ENCODE measurements around the gene PCED1B.
"Not testable (repeated sequence)": the region's sequence is repeated elsewhere in the genome, so short reads cannot be mapped to it uniquely, and the experiment has no call there.

PCED1B gene

DNA sequence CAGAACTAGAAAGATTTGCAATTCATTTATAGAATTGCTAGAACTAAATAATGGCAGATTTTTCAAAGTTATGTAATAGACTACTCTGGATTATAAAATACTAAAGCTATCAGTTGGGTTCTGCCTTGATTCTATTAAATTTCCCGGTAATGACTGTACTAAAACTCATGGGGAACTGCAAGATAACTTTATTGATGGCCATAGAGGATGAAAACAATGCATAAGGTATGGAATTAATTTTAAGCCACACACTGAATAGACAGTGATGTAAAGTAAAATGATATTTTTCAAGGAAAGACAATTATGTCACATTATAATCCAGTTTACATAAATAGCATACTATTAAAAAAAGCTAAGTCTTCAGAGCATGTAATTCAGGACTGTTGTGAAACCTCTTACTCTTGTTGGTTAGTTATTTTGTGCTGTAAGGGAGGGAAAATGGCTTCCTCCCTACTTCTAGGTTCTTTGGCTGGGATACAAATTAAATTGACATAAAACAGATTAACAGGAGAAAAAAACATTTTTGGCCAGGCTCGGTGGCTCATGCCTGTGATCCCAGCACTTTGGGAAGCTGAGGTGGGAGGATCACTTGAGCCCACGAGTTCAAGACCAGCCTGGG, 134.7 kb downstream of the PCED1B start:
- DNase-seq, result no peak

DNA sequence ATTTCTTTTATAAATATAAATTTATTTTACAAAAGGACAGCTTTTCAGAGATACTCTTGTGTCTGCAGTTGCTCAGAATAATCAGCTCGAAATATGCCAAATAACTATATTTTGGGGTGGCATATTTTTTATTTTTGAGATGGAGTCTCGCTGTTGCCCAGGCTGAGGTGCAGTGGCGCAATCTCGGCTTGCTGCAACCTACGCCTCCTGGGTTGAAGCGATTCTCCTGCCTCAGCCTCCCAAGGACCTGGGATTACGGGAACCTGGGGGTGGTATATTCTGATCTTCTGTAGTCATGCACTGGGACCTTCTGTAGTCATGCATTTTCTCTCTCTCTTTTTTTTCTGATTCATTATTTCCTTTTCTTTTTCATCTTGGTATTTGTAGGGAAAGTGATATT, 135.3 kb downstream of the PCED1B start:
- no peak for DNase-seq

DNA sequence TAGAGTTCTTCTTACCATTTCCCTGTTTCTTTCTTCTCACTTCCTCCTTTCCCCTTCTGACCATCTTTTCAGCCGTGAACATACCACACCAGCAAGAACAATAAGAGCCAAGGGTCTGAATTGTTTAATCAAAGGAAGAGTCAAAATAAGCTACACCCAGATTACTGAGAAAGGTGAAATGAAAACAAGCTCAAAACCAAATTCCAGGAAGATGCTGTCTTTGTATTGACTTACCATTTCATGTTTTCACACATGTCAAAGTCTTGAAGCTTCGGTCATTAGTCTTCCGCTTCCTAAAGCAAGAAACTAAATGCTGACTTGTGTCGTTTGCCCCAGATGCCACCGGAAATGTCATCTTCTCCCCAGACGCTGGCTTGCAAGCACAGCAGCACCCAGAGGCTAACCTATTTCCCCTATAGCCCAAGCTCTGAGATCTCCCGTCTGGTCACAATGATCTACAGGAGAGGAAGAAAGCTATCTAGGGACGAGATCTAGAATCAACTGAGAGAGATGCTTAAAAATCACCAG, 136.8 kb downstream of the PCED1B start:
- DNase-seq, result no peak

DNA sequence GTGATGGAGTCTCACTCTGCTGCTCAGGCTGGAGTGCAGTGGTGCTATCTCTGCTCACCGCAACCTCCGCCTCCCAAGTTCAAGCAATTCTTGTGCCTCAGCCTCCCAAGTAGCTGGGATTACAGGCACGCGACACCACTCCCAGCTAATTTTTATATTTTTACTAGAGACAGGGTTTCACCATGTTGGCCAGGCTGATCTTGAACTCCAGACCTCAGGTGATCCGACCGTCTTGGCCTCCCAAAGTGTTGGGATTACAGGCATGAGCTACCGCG, 138.1 kb downstream of the PCED1B start:
- not testable (repeated sequence) for DNase-seq

DNA sequence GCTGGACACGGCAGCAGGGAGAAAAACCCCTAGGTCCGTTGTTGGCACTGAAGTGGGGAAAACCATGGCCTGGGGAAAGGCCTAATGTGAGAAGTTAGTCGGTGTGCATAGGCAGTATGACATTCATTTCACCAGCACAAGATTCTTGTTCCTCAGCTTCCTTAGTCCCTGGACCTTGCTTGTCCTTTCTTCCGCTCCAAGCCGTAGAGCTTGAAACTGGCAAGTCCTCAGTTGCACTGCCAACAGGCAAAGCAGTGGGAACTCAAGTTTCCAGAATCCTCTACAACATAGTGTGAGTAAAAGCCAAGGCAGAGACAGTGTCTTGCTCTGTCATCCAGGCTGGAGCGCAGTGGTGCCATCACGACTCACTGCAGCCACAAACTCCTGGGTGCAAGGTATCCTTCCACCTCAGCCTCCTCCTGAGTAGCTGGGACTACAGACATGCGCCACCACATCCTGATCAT, 138.8 kb downstream of the PCED1B start:
- DNase-seq, result no peak

DNA sequence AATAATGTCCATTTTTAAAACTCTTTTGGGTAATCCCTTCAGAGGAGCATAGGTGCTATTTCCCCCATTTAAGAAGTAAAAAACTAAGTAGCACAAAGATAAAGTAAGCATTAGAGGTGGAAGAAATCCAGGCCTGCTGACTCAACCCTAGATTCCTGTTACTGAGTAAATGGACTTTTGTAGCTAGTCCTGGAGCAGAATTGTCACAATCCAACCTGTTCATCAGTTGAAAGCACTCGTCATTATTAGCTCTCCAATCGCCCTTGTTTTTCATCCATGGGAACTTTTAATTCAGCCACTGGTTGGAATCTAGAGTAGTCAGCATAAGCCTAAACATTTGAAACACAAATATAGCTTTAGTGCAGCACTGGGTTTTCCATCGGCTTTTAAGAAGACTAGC, 139.8 kb downstream of the PCED1B start:
- DNase-seq, result no peak

DNA sequence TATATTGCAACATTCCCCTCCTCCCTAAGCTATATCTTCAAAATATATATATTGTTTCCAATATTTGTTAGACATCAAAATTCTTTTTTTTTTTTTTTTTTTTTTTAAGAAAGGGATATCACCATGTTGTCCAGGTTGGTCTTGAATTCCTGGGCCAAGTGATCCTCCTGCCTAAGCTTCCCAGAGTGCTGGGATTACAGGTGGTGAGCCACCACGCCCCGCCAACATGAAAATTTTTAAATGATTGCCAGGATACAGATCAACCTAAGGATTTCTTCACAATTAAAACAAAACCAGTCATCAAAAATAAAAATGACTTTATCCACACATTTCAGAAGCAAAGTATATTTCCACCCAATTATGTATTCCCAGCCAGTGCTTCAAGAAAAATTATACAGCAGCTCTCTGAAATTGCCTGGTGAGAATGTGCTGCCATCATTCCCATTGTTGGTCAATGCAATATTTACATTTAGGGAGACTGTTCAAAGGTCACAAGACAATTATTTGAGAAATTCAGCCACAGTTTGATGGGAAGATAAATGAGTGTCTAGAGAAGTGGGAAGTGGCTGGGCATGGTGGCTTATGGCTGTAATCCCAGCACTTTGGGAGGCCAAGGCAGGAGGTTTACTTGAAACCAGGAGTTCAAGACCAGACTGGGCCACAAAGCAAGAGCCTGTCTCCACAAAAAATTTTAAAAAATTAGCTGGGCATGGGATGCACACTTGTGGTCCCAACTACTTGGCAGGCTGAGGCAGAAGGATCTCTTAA, 142.0 kb downstream of the PCED1B start:
- DNase-seq, result no peak

DNA sequence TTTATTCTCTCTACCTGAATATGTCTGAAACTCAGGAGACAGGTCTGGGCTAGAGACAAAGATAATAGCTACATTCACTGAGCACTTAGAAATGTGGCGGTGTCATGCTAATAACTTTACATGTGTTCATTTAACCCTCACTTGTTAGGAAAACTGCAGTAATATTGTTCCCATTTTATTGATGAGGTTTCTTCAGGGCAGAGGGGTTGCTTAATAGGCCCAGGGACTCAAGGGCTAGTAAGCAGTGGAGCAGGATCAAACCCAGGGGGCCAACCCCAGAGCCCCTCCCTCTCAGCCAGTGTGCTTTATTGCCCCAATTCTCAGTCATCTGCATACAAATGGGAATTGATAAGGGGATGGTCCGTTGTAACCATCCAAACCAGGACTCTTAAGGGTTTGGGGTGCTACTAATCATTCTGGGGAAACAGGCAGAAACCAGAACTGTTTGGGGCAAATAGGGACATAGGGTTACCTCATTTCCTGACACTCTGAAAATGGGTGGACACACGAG, 143.2 kb downstream of the PCED1B start:
- DNase-seq, result no peak

DNA sequence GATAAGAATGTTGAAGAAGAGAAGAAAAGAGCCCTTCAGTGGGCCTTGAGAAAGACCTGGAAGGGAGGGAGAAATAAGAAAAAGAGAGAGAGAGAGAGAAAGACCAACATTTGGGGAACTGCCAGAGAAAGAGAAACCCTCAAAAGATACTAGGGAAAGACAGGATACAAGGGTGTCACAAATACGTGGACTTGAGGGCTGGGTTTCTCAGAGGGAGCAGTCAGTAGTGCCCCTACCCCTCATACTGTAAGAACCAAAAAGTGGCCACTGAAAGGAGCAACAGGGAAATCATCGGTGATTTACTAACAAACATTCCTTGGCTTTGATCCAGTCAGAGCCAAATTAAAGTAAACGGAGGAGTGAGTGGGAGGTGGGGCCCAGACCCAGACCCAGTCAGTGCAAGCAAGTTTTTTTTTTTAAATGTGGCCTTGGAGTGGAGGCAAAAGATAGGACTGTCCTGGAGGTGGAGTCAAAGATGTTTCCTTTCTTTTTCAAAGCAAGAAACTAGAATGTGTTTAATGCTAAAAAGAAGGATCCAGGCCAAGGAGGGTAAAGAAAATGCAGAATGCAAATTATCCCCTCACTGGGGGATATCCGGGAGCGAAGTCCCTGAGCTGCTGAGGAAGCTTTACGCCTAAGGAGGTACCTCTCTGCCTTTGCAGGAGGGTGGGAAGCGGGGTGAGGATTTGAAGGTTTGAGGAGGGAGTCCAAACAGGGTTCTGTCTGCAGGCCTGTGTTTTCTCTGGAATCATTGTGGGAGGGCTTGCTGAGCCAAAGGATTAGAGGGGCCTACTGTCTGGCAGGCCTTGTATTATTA, 143.8 kb downstream of the PCED1B start:
- DNase-seq, result no peak

DNA sequence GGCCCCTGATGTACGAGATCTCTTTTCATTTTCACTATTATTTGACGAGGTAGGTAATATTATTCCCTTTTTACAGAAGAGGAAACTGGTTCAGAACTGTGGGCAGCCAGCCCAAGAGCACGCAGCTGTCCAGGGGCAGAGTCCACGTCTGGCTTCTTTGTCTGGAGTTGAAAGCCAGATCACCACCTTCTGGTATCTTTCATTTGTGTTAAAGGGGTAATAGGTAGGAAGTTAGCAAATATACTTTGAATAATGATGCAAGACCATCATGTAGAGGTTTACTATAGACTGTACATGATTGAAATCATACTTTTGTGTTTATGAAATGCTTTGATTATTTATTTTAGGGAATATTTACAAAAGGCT, 144.4 kb downstream of the PCED1B start:
- DNase-seq, result no peak

DNA sequence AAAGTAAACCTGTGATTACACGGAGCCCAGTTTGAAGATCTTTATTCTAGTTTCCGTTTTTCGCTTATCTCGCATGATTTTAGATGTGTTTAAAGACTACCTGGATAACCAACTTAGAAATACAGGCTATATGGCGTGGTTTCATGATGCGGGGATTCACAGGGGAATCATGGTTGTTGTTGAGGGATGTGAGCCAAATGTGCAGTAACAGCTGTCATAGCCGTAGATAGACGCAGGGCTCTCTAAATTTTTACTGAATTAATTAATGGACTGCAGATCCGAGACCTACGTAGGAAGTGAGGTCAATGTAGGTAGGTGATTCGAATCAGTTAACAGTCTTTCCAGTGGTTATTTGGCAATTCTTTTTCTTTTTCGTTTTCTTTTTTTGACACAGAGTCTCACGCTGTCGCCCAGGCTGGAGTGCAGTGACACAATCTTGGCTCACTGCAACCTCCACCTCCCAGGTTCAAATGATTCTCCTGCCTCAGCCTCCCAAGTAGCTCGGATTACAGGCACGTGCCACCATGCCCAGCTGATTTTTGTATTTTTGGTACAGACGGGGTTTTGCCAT, 145.2 kb downstream of the PCED1B start:
- DNase-seq, result no peak

DNA sequence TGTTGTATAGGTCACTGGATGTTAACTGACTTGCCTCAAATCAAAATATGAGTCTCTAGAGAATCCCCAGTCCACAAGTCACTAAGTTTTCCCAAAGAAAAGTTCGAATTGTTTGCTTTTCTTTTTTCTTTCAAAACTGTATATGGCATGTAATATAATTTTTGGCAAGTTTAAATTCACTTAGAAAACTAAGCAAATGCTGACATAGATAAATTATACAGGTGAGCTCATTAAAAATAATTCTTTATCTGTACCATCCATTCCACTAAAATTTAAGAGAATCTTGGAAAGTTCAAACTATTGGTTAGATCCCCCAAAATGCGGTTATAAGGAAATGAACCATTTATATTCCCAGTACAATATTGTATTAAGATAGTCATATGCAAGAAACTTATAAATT, 145.9 kb downstream of the PCED1B start:
- no peak for DNase-seq

DNA sequence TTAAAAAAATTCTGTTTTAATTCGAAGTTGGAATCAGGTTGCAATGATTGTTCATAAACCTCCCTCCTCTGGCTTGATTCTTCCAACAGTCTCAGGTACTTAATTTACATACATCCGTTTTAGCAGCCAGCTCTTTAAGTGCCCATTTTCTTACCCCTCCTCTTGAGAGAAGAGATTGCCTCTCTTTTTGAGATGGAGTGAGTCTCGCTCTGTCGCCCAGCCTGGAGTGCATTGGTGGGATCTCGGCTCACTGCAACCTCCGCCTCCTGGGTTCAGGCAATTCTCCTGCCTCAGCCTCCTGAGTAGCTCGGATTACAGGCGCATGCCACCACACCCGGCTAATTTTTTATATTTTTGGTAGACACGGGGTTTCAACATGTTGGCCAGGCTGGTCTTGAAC, 146.8 kb downstream of the PCED1B start:
- no peak for DNase-seq

DNA sequence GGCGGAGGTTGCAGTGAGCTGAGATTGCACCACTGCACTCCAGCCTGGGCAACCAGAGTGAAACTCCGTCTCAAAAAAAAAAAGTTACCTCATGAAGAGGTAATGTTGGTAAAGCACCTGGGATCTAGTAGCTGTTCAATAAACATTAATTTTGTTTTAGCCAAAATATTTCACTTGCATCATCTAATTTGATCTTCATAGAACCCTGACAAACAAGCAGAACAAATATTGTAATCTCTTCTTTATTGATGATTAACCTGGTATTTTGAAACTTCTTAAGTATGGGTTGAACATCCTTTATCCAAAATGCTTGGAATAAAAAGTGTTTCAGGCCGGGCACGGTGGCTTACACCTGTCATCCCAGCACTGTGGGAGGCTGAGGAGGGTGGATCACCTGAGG, 149.4 kb downstream of the PCED1B start:
- no peak for DNase-seq

DNA sequence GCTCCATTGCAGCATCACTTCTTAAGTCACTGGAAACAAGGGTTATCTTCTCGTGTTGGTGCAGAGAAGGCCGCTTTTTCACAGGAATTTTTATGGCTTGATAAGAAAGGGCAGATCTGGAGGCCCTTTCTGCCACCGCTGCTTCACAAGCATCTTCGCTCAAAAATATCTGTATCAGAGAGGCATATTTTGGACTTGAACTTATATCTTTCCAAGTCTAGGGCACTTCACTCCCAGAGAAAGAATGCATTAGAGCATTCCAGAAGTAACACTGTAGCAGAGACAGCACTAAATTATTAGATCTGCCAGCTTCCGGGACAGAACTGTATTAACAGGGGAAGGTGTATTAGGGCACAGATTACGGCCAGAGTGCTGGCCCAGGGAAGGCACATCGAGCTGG, 152.0 kb downstream of the PCED1B start:
- no peak for DNase-seq

DNA sequence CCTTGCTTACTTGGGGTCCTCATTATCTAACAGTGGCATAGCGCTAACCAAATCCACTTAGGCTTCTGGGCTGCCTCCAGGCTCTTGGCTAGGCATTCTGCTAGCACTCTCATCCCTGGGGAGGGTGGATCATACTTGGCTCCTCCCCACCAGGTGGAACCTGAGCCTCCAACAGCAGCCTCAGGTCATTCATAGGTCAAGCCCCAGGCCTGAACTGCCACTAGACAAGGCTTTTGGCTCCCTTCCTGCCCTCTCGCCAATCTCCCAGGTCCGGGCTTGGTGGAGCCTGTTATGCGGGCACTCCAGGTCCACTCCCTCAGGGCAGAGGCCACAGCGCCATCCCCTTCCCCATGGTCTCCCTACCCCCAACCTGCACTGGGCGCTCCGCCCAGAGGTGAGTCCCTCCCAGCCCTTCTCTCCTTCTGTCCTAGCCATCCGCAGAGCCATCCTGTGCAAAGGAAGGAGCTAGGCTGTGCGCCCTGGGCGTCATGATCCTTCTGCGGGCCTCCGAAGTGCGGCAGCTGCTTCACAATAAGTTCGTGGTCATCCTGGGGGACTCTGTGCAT, 155.2 kb downstream of the PCED1B start:
- no peak for DNase-seq

DNA sequence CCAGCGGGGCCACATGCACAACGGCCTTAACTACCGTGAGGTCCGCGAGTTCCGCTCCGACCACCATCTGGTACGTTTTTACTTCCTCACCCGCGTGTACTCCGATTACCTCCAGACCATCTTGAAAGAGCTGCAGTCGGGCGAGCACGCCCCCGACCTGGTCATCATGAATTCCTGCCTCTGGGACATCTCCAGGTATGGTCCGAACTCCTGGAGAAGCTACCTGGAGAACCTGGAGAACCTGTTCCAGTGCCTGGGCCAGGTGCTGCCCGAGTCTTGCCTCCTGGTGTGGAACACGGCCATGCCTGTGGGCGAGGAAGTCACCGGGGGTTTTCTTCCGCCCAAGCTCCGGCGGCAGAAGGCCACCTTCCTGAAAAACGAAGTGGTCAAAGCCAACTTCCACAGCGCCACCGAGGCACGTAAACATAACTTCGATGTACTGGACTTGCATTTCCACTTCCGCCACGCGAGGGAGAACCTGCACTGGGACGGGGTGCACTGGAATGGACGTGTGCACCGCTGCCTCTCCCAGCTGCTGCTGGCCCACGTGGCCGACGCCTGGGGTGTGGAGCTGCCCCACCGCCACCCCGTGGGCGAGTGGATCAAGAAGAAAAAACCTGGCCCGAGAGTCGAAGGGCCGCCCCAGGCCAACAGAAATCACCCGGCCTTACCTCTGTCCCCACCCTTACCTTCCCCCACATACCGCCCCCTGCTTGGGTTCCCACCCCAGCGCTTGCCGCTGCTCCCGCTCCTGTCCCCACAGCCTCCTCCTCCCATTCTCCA, 156.0 kb downstream of the PCED1B start:
- no peak for DNase-seq

DNA sequence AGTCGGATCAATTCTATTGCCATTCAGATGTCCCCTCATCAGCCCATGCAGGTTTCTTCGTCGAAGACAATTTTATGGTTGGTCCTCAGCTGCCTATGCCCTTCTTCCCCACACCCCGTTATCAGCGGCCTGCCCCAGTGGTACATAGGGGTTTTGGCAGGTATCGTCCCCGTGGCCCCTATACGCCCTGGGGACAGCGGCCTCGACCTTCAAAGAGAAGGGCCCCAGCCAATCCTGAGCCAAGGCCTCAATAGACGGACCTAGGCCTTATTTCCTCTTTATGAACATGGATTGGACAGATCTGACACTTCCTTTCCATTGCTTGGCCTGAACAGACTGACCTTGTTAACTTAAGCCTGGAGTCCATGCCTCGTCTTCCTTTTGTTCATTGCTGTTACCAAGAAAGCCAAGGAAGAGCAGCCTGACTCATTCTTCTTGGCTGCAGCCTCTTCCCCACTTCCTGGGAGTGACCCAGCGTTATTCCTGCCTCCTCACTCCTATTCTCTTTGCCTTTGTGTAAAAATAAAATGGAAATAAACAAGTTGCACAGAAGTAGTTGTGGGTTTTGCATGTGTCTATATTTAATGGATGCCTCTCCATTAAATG, 156.8 kb downstream of the PCED1B start:
- no peak for DNase-seq

DNA sequence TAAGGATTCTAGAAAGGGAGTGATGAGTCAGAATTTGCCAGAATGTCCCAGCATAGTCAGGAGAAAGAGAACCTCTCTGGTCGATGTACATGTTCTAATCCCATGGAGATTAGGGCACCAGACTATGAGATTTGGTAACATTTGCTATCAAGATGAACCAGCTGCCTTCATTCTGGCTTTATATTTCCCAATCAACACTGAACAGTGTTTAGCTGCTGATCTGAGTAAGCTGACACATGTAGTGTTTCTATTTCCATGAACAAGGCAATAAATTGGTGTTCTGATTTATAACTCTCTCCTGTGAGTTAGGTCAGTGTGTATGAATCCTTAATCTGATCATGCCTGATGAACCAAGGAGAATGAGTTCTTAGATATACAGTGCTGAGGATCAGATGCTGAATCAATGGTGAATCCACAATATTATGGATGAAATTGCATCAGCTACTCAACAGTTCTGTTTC, 158.4 kb downstream of the PCED1B start:
- no peak for DNase-seq

DNA sequence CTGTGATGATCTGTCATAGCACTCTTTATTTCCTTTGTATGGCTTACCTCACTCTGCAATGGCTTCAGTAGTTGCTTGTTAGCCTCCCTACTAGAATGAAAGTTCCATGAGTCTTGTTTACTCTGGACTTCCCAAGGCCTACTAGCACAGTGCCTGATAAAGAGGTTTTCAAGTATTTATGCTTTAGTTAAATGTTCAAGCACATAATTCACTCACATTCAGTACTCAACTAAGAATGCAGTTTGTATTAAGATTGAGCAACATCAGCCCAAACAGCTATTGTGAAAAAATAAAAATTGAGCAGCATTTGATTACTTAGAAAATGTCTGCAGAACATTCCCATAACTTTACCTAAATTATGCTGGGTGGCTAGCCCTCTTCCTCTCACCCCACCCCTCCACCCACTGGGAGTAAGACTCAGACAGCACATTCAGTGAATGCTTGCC, 159.3 kb downstream of the PCED1B start:
- DNase-seq, result no peak

DNA sequence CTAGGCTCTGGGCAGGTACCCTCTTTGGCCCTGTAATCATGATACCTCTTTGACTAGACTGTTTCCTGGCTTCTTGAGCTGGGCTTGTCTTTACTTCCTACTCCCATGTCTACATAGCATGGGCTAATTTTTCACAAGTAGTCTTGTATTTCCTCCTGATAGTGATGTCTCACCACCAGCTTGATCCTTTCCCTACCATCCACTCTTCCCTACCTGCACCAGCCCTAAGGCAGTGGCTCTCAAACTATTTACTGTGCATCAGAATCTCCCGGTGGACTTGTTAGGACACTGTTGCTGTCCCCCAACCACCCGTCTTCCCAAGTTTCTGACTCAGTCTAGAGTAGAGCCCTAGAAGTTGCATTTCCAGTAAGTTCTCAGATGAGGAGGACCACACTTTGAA, 163.0 kb downstream of the PCED1B start:
- no peak for DNase-seq

DNA sequence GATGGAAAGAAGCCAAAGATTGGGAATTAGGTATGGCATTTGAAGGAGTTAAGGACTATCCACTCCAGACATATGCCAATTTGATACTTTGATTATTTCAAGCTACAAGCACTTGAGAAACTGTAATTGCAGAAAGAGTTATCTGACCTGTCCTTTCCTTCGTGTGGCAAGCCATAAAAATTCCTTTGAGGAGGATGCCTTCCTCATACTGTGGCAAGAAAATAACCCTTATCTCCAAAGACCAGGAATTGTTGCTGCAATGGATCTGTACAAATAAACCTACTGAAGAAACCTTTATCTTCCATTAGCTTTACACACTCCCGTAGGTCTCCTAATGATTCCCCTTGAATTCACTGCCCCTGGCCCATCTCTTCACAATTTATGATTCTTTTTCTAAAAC, 165.4 kb downstream of the PCED1B start:
- DNase-seq, result no peak

All from midbrain (tissue), 1 donor.